Activated CD4-positive, alpha-beta T cell treated with anti-CD3 and anti-CD28 coated beads for 36 hours (primary cell): ENCODE data around the gene MAPT. TPM values are rescaled to one million over a fixed set of nuclear protein-coding genes. Genes with fewer than 3 reads are reported as not detected.
A peak's percentile ranks its signal among the peaks of the same experiment; 100 is the strongest.
"Not testable (repeated sequence)": the region's sequence is repeated elsewhere in the genome, so short reads cannot be mapped to it uniquely, and the experiment has no call there.

Experiments used
- ATAC-seq: fragments of 200-7000 bp; cut with Tn5 transposase; one replicate; pipeline ENCODE4 v1.10.0; 2021; ENCODE audit warnings: mild to moderate bottlenecking, moderate library complexity
- CTCF ChIA-PET: fragments of 350-600 bp; sonication (Branson Sonifier 250); formaldehyde crosslinking; loops from one replicate; lab custom pipeline; 2021; ENCODE audit warnings: antibody characterized with exemption; lab: Charles Lee
- POLR2A ChIA-PET: fragments of 350-600 bp; sonication (Branson Sonifier 250); formaldehyde crosslinking; loops from one replicate; lab custom pipeline; 2021; ENCODE audit warnings: antibody characterized with exemption, inconsistent platforms; lab: Charles Lee
- DNase-seq: peaks from one replicate; pipeline ENCODE4 v3.0.0-alpha.2; 2020
- H3K27ac Mint-ChIP-seq: one replicate; pipeline ENCODE4 v1.8.0; 2021; ENCODE audit warnings: mixed read lengths
- H3K27me3 Mint-ChIP-seq: one replicate; pipeline ENCODE4 v1.8.0; 2021; ENCODE audit warnings: mixed read lengths
- H3K36me3 Mint-ChIP-seq: one replicate; pipeline ENCODE4 v1.8.0; 2021; ENCODE audit warnings: low read depth, mixed read lengths
- H3K4me1 Mint-ChIP-seq: one replicate; pipeline ENCODE4 v1.8.0; 2021; ENCODE audit warnings: mixed read lengths
- H3K4me3 Mint-ChIP-seq: one replicate; pipeline ENCODE4 v1.8.0; 2021; ENCODE audit warnings: mild to moderate bottlenecking, moderate library complexity, mixed read lengths
- H3K9me3 Mint-ChIP-seq: one replicate; pipeline ENCODE4 v1.8.0; 2021; ENCODE audit warnings: low read depth, mixed read lengths
- intact Hi-C, 2 experiments: fragments of 100-400 bp; cut with DNase I in 1 of 2; cut with micrococcal nuclease in 1 of 2; formaldehyde crosslinking; loops; one replicate each; pipeline versions ENCODE4 v1.14.2 to v1.15.1; 2022 to 2024; cut with DNase I, micrococcal nuclease
- total RNA-seq, 2 experiments: library from RNA; stranded (reverse); gene quantifications; one replicate each; pipeline ENCODE4 v1.2.3, GENCODE V29; 2021

MAPT gene
- total RNA-seq, 2 experiments from 2014 or later = 0.75 to 1.7 TPM

DNA sequence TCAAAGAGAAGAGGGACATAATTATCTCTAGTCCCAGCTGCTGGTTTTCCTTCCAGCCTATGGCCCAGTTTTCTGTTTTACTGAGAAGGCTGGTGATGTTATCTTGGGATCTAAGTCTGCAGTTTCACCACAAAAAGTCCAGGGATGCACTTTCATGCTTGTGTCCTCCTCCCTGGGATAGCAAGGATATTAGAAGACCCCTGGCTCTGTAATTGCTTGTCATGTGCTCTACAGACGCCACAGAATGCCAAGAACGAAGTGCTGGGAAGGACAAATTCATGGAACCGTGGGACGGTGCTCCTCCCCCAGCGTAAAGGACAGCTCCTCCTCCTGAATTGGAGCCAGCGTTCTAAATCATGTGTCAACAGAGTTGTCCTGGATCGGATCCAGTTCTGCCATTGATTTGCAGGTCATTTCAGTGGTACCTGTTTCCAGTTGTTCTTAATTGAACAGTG, 8.6 kb downstream of the MAPT start:
- peaks cover 53% of the 10 kb centered on the region for H3K27me3 Mint-ChIP-seq
- H3K4me3 Mint-ChIP-seq = no peak overlapping the region
- peaks cover 14% of the 10 kb centered on the region for H3K4me1 Mint-ChIP-seq
- H3K36me3 Mint-ChIP-seq = no peaks in the 10 kb centered on the region
- intact Hi-C loops = no loop called here
- no peak overlapping the region for H3K27ac Mint-ChIP-seq
- H3K9me3 Mint-ChIP-seq = no peaks in the 10 kb centered on the region
- CTCF ChIA-PET = no interaction called here
- POLR2A ChIA-PET = no interaction called here
- DNase-seq (no peak), ATAC-seq (no peak)

DNA sequence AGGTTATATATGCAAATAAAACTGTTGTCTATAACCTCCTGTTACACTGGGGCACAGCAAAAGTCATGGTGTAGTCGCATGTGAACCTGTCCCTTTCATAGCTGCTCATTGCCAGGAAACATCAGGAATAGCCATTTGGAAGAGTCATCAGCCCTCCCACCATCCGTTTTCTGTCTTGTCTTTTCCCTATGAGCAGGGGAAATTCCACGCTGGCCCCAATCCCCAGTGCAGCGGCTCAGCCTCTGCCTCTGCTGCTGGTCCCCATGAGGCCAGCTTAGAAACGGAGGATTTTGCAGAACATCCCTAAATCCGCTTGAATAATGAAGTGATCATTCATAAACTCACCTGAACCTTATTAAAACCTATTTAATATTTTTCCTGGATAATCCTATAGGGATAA, 10.5 kb downstream of the MAPT start:
- Mint-ChIP-seq H3K36me3 (no peaks in the 10 kb centered on the region), H3K27ac (no peak overlapping the region), H3K9me3 (no peaks in the 10 kb centered on the region), H3K4me3 (no peak overlapping the region), H3K4me1 (peaks cover 22% of the 10 kb centered on the region), H3K27me3 (peaks cover 35% of the 10 kb centered on the region)
- CTCF ChIA-PET = interaction anchor here (1.6 kb wide), 1 partner anchor 12 kb away, joined by 6 read pairs; no protein-coding TSS in a partner anchor
- intact Hi-C loops = no loop called here
- ATAC-seq (no peak), DNase-seq (no peak)
- POLR2A ChIA-PET = no interaction called here

DNA sequence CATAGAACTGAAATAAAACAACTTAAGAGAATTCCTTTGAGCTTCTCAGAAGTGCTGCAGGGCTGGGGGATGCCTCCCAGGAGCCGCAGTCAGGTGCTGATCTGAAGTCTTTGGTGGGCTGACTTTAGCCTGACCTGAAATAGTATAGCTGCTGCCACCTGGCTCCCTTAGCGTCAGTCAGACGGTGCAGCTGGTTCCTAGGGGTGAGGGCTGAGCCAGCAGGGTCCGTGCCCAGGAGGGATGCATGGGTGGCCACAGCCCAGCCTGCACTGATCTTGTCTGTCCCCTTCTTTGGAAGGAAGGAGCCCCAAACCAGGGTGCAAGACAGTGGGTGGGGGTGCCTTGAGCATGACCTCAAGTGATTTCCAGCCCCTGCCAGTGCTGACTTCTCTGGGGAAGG, 11.5 kb downstream of the MAPT start:
- ChIA-PET POLR2A (no interaction called here), CTCF (interaction anchor here (0.7 to 1.6 kb wide), 2 partner anchors 12 to 930 kb away, joined by 4 to 6 read pairs; no protein-coding TSS in a partner anchor)
- H3K9me3 Mint-ChIP-seq = no peaks in the 10 kb centered on the region
- H3K27ac Mint-ChIP-seq = no peak overlapping the region
- intact Hi-C loops = no loop called here
- H3K27me3 Mint-ChIP-seq = peaks cover 31% of the 10 kb centered on the region
- no peak for ATAC-seq
- no peak for DNase-seq
- H3K4me3 Mint-ChIP-seq = no peak overlapping the region
- peaks cover 22% of the 10 kb centered on the region for H3K4me1 Mint-ChIP-seq
- no peaks in the 10 kb centered on the region for H3K36me3 Mint-ChIP-seq

DNA sequence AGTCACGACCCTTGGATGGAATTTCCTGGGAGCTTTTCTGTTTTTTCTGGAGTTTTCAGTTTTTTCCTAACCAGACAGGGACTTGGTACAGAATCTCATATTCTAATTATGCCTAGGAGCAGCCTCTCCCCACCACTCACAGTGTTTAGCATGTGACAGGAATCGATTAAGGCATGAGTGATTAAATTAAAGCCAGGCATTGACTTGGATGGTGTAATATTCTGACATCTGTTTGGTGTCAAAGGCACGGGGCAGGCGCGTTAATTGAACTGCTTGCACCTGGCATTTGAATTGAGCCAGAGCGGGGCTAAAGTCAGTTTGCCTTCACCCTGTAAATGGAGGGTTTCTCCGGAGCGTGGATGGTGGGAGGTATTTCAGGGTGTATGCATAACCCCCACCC, 11.9 kb downstream of the MAPT start:
- intact Hi-C loops = no loop called here
- DNase-seq (no peak), ATAC-seq (no peak)
- ChIA-PET CTCF (interaction anchor here (0.7 kb wide), 1 partner anchor 931 kb away, joined by 4 read pairs; no protein-coding TSS in a partner anchor), POLR2A (interaction anchor here (0.7 kb wide), 1 partner anchor 1818 kb away, joined by 4 read pairs; no protein-coding TSS in a partner anchor)
- Mint-ChIP-seq H3K4me3 (no peak overlapping the region), H3K36me3 (no peaks in the 10 kb centered on the region), H3K4me1 (peaks cover 22% of the 10 kb centered on the region), H3K27me3 (peaks cover 26% of the 10 kb centered on the region), H3K27ac (no peak overlapping the region), H3K9me3 (no peaks in the 10 kb centered on the region)

DNA sequence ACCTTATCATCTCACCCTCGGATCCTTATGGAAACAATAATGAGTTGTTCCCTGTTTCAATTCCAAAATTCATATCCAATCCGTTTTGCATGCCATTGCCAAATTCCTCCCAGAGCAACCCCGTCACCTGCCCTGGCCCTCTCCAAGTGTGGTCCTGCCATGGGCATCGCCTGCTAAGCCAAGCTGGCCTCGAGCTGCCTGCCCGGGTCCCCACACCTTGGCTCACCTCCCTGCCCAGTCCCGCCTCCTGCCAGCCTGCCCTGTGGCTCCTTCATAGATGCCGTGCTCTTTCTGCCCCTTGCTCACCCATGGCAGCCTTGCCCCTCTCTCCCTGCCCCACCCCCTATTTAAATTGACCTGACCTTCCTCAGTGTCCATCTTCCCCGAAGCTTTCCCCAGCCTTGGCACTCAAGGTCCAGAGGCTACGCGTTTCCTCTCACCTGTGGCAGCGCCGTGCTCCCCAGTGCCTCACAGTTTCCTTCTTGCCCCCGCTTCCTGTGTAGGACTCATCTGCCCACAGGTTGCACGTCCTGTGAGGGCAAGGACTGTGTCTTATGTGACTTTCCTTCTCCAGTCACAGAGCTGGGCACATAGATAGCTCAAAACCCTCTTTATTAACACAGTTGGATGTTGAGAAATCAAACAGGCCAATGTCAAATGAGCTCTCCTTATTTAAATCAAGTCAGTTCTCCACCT, 12.7 kb downstream of the MAPT start:
- intact Hi-C loops = no loop called here
- DNase-seq (peak; percentile 75), ATAC-seq (peak; percentile 80)
- Mint-ChIP-seq H3K36me3 (no peaks in the 10 kb centered on the region), H3K4me3 (no peak overlapping the region), H3K27me3 (peaks cover 21% of the 10 kb centered on the region), H3K9me3 (peaks cover 2% of the 10 kb centered on the region), H3K4me1 (peaks cover 22% of the 10 kb centered on the region), H3K27ac (no peak overlapping the region)
- ChIA-PET CTCF (interaction anchor here (0.9 to 1.5 kb wide), 2 partner anchors 10 to 42 kb away, joined by 3 to 7 read pairs; no protein-coding TSS in a partner anchor), POLR2A (interaction anchor here (0.7 kb wide), 1 partner anchor 1817 kb away, joined by 4 read pairs; no protein-coding TSS in a partner anchor)

DNA sequence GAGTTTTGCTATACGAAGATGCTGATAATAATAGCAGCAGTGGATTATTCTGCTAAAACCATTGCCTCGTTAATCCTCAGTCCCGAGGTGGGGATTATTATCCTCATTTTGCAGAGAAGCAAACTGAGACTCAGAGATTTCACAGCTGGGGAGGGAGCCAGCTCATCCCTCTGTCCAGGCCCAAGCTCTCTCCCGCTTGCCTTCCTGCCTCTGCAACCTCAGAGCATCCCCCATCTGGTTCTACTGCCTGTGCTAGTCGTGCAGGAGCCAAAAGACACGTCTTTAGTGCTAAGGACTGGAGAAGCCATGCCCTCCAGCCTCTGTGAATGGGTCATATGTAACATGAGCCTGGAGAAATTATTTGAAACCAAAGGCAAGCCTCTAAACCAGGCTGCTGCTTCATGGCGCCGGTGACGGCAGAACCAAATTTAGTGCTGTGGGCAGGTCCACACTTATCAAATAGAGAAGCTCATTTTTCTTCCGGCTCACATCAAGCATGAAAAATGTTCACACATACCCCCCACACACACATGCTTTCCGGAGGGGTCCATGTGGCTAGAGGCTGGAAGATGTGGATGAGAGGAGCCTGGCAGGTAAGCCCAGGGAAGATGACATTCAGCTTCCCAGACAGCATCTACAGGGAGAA, 13.5 kb downstream of the MAPT start:
- H3K9me3 Mint-ChIP-seq = peaks cover 3% of the 10 kb centered on the region
- intact Hi-C loops = no loop called here
- DNase-seq (no peak), ATAC-seq (no peak)
- CTCF ChIA-PET = interaction anchor here (0.9 to 1.5 kb wide), 2 partner anchors 11 to 42 kb away, joined by 3 to 7 read pairs; no protein-coding TSS in a partner anchor
- peaks cover 15% of the 10 kb centered on the region for H3K27me3 Mint-ChIP-seq
- peaks cover 22% of the 10 kb centered on the region for H3K4me1 Mint-ChIP-seq
- H3K36me3 Mint-ChIP-seq = no peaks in the 10 kb centered on the region
- H3K27ac Mint-ChIP-seq = no peak overlapping the region
- no peak overlapping the region for H3K4me3 Mint-ChIP-seq
- POLR2A ChIA-PET = no interaction called here

DNA sequence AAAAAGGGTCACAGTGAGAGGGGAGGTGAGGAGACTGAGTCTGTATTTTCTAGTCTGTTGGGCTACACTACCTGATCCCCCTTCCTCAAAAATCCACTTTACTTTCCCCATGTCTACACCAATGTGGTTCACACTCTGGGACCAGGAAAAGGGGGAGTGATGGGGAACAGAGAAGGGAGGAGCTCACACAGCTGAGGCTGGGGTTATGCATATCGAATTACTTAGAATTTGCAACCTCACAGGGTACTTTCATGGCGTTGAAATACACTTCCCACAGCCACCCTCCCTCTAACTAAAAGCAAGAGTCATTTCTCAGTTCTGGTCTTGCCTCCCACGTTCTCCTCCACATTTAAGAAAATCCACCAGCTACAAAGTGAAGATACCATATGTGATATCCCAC, 14.1 kb downstream of the MAPT start:
- Mint-ChIP-seq H3K4me3 (no peak overlapping the region), H3K27ac (no peak overlapping the region), H3K4me1 (peaks cover 22% of the 10 kb centered on the region), H3K9me3 (peaks cover 8% of the 10 kb centered on the region), H3K27me3 (peaks cover 14% of the 10 kb centered on the region), H3K36me3 (no peaks in the 10 kb centered on the region)
- intact Hi-C loops = no loop called here
- ChIA-PET POLR2A (no interaction called here), CTCF (interaction anchor here (0.8 kb wide), 1 partner anchor 12 kb away, joined by 4 read pairs; no protein-coding TSS in a partner anchor)
- DNase-seq (peak; percentile 36), ATAC-seq (peak; percentile 68)

DNA sequence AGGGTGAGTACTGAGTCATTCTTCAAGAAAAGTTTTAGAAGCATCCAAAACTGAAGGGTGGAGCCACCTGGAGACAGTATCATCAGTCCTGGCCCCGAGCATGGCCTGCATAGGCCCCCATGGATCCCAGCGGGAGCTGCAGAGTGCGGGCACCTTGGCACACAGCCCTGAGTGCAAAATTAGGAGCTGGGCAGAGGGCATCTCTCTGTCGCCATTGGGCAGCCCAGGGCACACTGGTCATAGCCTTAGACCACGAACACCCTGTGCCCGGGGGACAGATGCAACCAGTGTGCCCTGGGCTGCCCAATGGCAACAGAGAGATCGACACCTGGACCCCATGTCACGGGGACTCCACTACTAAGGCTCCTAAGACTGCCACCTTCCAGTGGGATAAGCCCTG, 14.6 kb downstream of the MAPT start:
- DNase-seq (no peak), ATAC-seq (peak; percentile 57)
- POLR2A ChIA-PET = no interaction called here
- intact Hi-C loops = no loop called here
- H3K4me1 Mint-ChIP-seq = peaks cover 22% of the 10 kb centered on the region
- CTCF ChIA-PET = interaction anchor here (0.8 kb wide), 1 partner anchor 12 kb away, joined by 4 read pairs; no protein-coding TSS in a partner anchor
- peaks cover 14% of the 10 kb centered on the region for H3K27me3 Mint-ChIP-seq
- H3K36me3 Mint-ChIP-seq = no peaks in the 10 kb centered on the region
- H3K9me3 Mint-ChIP-seq = peaks cover 8% of the 10 kb centered on the region
- no peak overlapping the region for H3K27ac Mint-ChIP-seq
- no peak overlapping the region for H3K4me3 Mint-ChIP-seq

DNA sequence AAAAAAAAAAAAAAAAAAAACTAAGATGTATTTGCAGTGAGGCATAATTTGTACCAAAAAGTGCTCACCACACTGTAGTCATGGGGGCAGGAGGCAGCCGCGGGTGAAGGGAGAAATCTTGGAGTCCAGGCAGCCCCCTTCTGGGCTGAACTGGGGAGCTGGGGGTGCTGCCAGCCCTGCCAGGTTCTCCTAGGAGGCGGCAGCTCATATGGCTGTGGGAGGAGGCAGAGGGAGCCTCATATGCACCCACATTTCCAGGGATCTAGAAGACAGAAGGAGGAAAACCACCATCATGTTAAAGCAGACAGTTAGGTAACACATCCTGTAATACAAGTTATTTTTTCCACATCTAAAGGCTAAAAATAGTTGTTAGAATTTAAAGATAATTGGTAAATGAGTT, 16.3 kb downstream of the MAPT start:
- DNase-seq (no peak), ATAC-seq (no peak)
- ChIA-PET CTCF (interaction anchor here (0.7 kb wide), 1 partner anchor 697 kb away, joined by 3 read pairs; no protein-coding TSS in a partner anchor), POLR2A (no interaction called here)
- H3K36me3 Mint-ChIP-seq = no peaks in the 10 kb centered on the region
- peaks cover 22% of the 10 kb centered on the region for H3K4me1 Mint-ChIP-seq
- peaks cover 8% of the 10 kb centered on the region for H3K9me3 Mint-ChIP-seq
- no peak overlapping the region for H3K27ac Mint-ChIP-seq
- no peak overlapping the region for H3K4me3 Mint-ChIP-seq
- peaks cover 16% of the 10 kb centered on the region for H3K27me3 Mint-ChIP-seq
- intact Hi-C loops = no loop called here

DNA sequence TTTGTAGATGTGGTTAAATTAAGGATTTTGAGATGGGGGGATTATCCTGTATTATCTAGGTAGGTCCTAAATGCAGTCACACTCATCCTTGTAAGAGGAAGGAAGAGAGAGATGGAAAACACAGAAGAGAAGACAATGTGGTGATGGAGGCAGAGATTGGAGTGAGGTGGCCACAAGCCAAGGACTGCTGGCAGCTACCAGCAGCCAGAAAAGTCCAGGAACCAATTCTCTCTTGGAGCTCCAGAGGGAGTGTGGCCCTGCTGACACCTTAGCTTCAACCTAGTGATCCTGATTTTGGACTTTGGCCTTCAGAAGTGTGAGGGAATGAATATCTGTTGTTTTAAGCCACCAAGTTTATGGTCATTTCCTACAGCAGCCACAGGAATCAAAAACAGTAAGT, 18.0 kb downstream of the MAPT start:
- H3K4me1 Mint-ChIP-seq = peaks cover 15% of the 10 kb centered on the region
- CTCF ChIA-PET = no interaction called here
- DNase-seq = no peak

DNA sequence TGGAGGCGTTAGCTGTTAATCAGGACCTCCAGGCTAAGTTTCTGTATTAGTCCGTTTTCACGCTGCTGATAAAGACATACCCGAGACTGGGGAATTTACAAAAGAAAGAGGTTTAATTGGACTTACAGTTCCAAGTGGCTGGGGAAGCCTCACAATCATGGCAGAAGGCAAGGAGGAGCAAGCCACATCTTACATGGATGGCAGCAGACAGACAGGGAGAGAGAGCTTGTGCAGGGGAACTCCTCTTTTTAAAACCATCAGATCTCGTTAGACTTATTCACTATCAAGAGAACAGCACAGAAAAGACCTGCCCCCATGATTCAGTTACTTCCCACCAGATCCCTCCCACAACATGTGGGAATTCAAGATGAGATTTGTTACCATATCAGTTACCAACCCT, 18.7 kb downstream of the MAPT start:
- intact Hi-C loops, ATAC-seq: not testable (repeated sequence)

More for the DNA sequence above, 18.0 kb downstream of the MAPT start:
- no peak overlapping the region for H3K27ac Mint-ChIP-seq
- H3K36me3 Mint-ChIP-seq = no peaks in the 10 kb centered on the region
- no peak overlapping the region for H3K4me3 Mint-ChIP-seq
- intact Hi-C loops = no loop called here
- POLR2A ChIA-PET = no interaction called here
- H3K9me3 Mint-ChIP-seq = peaks cover 8% of the 10 kb centered on the region
- H3K27me3 Mint-ChIP-seq = peaks cover 8% of the 10 kb centered on the region
- ATAC-seq = no peak

More for the DNA sequence above, 18.7 kb downstream of the MAPT start:
- DNase-seq, H3K4me1 Mint-ChIP-seq, H3K27ac Mint-ChIP-seq, H3K4me3 Mint-ChIP-seq, POLR2A ChIA-PET, H3K36me3 Mint-ChIP-seq, H3K9me3 Mint-ChIP-seq, H3K27me3 Mint-ChIP-seq: not testable (repeated sequence)
- CTCF ChIA-PET = interaction anchor here (0.6 to 1.1 kb wide), 2 partner anchors 125 to 273 kb away, joined by 3 to 5 read pairs; no protein-coding TSS in a partner anchor
